Measurements from ENCODE around the gene GFRAL.
"Not testable (repeated sequence)": the region's sequence is repeated elsewhere in the genome, so short reads cannot be mapped to it uniquely, and the experiment has no call there.

- TF ChIP-seq ZNF274 (IDR thresholded peaks at IDR 0.05; ENCODE audit: low read depth, low read length); YY1 (IDR thresholded peaks at IDR 0.05; ENCODE audit: insufficient read depth, insufficient read length); SUZ12 (IDR thresholded peaks at IDR 0.05; ENCODE audit: extremely low read depth, insufficient read depth, insufficient read length): not testable (repeated sequence)
These were observed 30.1 kb upstream of the GFRAL start for GRCh38 chr6:55297214-55297613.

Measured in NT2/D1 (cell line).